GM21423 (cell line): ENCODE data around the gene ITGB1BP2.
"Not testable (repeated sequence)": the region's sequence is repeated elsewhere in the genome, so short reads cannot be mapped to it uniquely, and the experiment has no call there.

ENCODE experiments used
- ATAC-seq: cut with Tn5 transposase; IDR thresholded peaks from one replicate; pipeline ENCODE4 v1.9.1; 2021; ENCODE audit warnings: mild to moderate bottlenecking, moderate library complexity; ENCODE audit not compliant: unreplicated experiment

The ITGB1BP2 gene

GRCh38 chrX:71301195-71301924 is at the start of gene ITGB1BP2:
ITGB1BP2 (plus strand) TSS chrX:71301750; CDS start chrX:71301807, 57 bp downstream.
- no peak for ATAC-seq

DNA sequence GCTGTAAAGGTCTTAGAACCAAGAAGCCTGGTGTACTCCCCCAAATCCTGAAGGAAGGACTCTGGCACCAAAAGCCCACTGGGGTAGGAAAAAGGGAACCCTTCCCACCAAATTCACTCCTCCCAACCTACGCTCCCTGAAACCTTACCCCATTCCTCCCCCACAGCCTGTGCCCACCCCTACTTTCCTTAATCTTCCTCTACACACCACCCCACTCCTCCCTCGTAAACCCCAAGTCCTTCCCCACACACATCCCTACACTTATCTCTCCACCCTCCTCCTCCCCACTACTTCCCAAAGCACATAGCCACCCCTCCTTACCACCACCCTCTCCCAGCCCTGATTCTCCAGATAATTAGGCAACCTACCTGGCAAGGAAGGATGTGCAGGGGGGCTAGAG is 49.3 kb upstream of the ITGB1BP2 start:
- no peak for ATAC-seq

GRCh38 chrX:71253253-71254091 is 48.1 kb upstream of the ITGB1BP2 start:
- no peak for ATAC-seq

GRCh38 chrX:71254092-71254963 is 47.2 kb upstream of the ITGB1BP2 start, which contains the start of gene ZMYM3:
ZMYM3 (minus strand) TSS chrX:71254140; CDS start chrX:71253255, 885 bp downstream.
- ATAC-seq, result peak; percentile 78

DNA sequence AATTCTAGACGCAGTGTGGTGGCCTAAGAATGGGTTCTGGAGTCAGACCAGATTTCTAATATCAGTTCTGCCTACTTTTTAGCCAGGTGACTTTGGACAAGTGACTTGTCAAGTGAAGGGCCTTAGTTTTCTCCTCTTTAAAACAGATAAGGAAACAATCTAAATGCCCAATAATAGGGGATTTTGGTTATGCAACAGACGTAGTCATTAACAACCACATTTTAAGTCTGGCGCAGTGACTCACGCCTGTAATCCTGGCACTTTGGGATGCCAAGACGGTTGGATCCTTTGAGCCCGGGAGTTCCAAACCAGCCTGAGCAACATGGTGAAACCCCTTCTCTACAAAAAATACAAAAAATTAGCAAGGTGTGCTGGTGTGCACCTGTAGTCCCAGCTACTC is 45.5 kb upstream of the ITGB1BP2 start:
- ATAC-seq, result no peak

GRCh38 chrX:71256856-71257255 is 44.7 kb upstream of the ITGB1BP2 start:
- ATAC-seq, result no peak

DNA sequence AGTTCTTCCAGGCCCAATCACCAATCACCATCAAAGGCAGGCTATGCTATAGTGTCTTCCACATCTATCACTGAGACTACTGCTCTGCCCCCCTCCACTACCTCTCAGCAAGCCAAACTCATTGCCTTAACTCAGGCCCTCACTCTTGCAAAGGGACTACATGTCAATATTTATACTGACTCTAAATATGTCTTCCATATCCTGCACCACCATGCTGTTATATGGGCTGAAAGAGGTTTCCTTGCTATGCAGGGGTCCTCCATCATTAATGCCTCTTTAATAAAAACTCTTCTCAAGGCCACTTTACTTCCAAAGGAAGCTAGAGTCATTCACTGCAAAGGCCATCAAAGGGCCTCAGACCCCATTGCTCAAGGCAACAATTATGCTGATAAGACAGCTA is 32.9 kb upstream of the ITGB1BP2 start:
- not testable (repeated sequence) for ATAC-seq

- ATAC-seq, result no peak
These were observed 31.7 kb upstream of the ITGB1BP2 start for GRCh38 chrX:71269801-71270395.

GRCh38 chrX:71272313-71272712 is 29.2 kb upstream of the ITGB1BP2 start:
- ATAC-seq, result not testable (repeated sequence)

- not testable (repeated sequence) for ATAC-seq
These were observed 20.2 kb upstream of the ITGB1BP2 start for GRCh38 chrX:71281300-71281699.

- peak; percentile 18 for ATAC-seq
These were observed 18.8 kb upstream of the ITGB1BP2 start for GRCh38 chrX:71282514-71283402.

- ATAC-seq, result peak; percentile 85
These were observed 18.0 kb upstream of the ITGB1BP2 start, which contains the start of gene NONO for GRCh38 chrX:71283403-71284143. NONO (plus strand) TSS chrX:71283635; CDS start chrX:71290638, 7,003 bp downstream.

DNA sequence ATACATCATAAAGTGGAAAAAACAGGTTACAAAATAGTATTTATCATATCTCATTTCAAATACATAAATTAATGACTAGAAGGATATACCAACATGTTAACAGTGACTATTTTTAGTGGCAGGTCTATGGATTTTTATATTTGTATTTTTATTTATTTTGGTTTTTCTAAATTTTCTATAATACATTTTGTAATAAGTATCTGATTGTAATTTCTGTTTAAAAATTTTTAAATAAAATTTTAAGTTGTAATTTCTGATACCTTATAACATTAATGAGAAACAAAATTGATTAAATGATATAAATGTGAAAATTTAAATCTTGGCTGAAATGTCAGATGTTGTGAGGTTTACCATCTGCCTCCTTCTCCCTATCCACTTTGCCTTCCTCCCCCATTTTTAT is 15.6 kb upstream of the ITGB1BP2 start:
- ATAC-seq, result no peak

DNA sequence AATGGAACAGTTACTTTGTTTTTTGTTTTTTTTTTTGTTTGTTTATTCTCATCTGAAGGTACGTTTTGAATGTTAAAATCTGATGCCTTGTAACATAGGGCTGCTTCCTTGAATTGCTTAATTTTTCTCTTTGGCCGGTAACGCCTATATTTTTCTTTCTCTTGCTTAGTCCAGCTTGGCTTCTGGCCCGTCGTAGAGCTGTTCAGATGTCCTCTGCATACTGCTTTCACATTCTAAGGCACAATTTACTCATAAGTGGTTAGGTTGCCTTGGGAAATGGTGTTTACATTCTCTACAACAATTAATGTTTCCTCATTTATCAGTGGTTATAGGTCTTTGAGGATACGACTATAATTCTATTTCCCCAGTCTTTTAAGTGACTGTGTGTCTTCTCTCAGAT is 10.2 kb upstream of the ITGB1BP2 start:
- no peak for ATAC-seq

DNA sequence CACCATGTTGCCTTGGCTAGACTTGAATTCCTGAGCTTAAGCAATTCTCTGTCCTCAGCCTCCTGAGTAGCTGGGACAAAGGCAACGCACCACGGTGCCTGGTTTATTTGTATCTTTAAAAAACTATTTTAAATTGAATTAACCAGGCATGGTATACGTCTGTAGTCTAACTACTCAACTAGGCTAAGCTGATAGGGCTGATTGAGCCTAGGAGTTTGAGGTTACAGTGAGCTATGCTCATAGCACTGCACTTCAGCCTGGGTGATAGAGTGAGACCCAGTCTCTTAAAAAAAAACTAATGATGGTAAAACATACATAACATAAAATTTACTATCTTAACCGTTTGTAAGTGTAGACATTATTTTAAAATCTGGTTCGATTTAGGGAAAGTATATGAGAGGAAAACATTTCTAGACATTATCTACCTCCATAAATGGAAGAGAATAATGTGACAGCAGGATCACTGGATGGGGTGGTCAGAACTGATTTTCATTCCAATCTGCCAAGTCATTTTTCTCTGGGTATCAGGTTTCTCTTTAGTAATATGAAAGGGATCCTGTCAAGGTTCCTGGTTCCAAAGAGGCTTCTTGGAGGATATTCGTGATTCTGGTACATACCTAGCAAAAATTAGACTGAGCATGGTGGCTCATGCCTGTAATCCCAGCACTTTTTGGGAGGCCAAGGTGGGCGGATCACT is 8.7 kb upstream of the ITGB1BP2 start:
- no peak for ATAC-seq

GRCh38 chrX:71296806-71297205 is 4.7 kb upstream of the ITGB1BP2 start:
- no peak for ATAC-seq

DNA sequence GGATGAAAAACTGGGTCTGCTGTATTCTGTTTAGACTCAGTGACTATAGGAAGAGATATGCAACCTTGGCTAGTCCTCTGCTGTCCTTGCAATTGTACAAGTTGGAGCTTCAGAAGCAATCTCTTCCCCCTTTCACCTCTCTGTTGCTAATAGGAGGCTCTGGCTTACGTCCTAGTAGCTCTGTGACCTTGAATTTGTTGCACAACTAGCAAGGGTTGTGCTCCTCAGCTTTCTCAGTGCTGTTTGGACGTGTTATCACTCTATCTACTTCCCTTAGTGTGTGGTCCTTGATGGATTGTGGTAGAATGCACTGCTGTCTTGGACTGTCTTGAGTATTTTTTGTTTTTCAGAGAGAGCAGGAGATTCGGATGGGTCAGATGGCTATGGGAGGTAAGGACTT is 3.4 kb upstream of the ITGB1BP2 start:
- ATAC-seq, result no peak

- not testable (repeated sequence) for ATAC-seq
These were observed 1.5 kb upstream of the ITGB1BP2 start for GRCh38 chrX:71300064-71300463.
